ENCODE data around the gene TASP1. TPM values are rescaled to one million over a fixed set of nuclear protein-coding genes. Genes with fewer than 3 reads are reported as not detected.
"Not testable (repeated sequence)": the region's sequence is repeated elsewhere in the genome, so short reads cannot be mapped to it uniquely, and the experiment has no call there.

Gene TASP1
- total RNA-seq, 3 donors from 2014 or later, result 9.5 to 12.5 (median 11.4) TPM

DNA sequence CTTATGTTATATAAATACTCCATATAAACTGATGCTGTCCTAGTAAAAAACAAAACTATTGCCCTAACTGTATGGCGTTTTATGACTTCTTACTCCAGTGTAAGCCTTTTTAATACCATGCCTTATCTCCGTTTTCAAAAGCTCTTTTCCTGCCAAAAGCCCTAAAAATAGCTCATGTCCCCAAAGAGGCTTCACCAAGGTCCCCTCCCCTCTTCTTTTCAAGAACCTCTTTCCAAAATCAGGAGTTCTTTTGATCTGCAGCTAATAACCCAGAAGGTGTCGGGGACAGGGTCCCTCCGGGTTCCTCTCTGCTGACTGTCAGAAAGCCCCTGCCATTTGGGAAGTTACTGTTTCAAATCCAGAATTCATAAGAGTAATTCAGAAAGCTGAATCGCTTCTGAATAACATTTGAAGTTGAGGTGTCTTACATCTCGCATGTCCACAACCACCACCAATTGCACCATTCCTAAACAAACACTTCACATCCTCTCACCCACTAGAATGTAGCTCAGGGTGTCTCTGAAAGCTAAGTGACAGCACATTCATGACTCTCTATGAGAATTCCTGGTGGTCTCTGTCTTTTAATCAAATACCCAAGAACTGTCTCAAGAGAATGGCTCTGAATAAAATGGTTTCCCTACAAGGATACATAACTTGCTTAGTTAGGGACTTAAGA lies 13.3 kb downstream of the TASP1 start:
- no peak for ATAC-seq
- H3K36me3 Mint-ChIP-seq (ENCODE audit: insufficient read depth), result peaks cover 32% of the 10 kb centered on the region
- H3K9me3 Mint-ChIP-seq, result no peaks in the 10 kb centered on the region
- no peak for DNase-seq
- H3K4me1 Mint-ChIP-seq (ENCODE audit: low read depth), result peaks cover 2% of the 10 kb centered on the region
- H3K27me3 Mint-ChIP-seq (ENCODE audit: low read depth), result no peaks in the 10 kb centered on the region
- H3K4me3 Mint-ChIP-seq, result no peak overlapping the region

GRCh38 chr20:13619415-13619814 lies 19.3 kb downstream of the TASP1 start:
- not testable (repeated sequence) for DNase-seq; ATAC-seq; H3K27me3 Mint-ChIP-seq (ENCODE audit: low read depth); H3K4me3 Mint-ChIP-seq; H3K9me3 Mint-ChIP-seq; H3K4me1 Mint-ChIP-seq (ENCODE audit: low read depth)
- peaks cover 26% of the 10 kb centered on the region for H3K36me3 Mint-ChIP-seq (ENCODE audit: insufficient read depth)

DNA sequence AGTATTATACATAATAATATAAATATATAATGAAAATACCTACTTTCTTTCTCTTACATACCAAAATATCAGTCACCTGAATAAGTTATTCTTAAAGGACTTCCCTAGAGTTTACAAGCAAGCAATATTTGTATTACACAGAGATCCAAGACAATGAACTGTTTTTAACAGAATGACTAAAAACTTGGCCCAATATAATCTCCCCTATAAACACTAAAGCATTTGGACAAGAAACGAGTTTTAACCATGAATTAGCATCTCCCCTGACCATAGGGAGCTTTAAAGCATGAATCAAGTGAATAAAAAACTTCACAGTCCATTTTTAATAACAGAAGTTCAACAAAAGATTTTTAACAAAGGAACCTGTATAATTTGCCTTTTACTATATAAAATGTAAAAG lies 20.3 kb downstream of the TASP1 start:
- H3K36me3 Mint-ChIP-seq (ENCODE audit: insufficient read depth), result peaks cover 26% of the 10 kb centered on the region
- not testable (repeated sequence) for H3K4me3 Mint-ChIP-seq; DNase-seq; H3K9me3 Mint-ChIP-seq; ATAC-seq; H3K4me1 Mint-ChIP-seq (ENCODE audit: low read depth); H3K27me3 Mint-ChIP-seq (ENCODE audit: low read depth)

- ATAC-seq; H3K4me1 Mint-ChIP-seq (ENCODE audit: low read depth); DNase-seq; H3K27me3 Mint-ChIP-seq (ENCODE audit: low read depth); H3K4me3 Mint-ChIP-seq; H3K9me3 Mint-ChIP-seq: not testable (repeated sequence)
- peaks cover 24% of the 10 kb centered on the region for H3K36me3 Mint-ChIP-seq (ENCODE audit: insufficient read depth)
Measured at GRCh38 chr20:13617585-13617984, 21.1 kb downstream of the TASP1 start.

GRCh38 chr20:13616713-13617112 lies 22.0 kb downstream of the TASP1 start:
- not testable (repeated sequence) for ATAC-seq

DNA sequence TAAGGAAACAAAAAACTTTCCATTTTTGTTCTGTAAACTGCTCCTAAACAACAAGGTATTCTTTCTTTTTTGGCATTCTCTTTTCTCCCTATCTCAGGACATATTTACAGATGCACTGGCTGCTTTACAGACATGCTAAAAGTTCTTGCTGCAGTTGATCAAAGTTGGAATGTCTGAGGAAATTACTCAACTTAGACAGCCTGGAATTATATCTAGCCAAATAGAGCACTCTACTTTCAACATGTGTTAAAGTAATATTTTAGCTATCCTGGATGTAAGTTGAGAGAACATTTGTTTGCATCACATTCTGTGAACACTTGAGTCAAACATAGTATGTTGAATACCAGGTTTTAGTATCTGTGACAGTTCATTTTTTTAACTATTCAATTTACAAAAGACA lies 24.8 kb downstream of the TASP1 start:
- H3K36me3 Mint-ChIP-seq (ENCODE audit: insufficient read depth), result peaks cover 23% of the 10 kb centered on the region
- no peak overlapping the region for H3K4me3 Mint-ChIP-seq
- DNase-seq (no peak), ATAC-seq (no peak)
- H3K9me3 Mint-ChIP-seq, result no peaks in the 10 kb centered on the region
- H3K4me1 Mint-ChIP-seq (ENCODE audit: low read depth), result peaks cover 3% of the 10 kb centered on the region
- H3K27me3 Mint-ChIP-seq (ENCODE audit: low read depth), result no peaks in the 10 kb centered on the region

More at GRCh38 chr20:13616713-13617112, 22.0 kb downstream of the TASP1 start:
- peaks cover 16% of the 10 kb centered on the region for H3K36me3 Mint-ChIP-seq (ENCODE audit: insufficient read depth)
- H3K4me3 Mint-ChIP-seq; DNase-seq; H3K27me3 Mint-ChIP-seq (ENCODE audit: low read depth); H3K9me3 Mint-ChIP-seq; H3K4me1 Mint-ChIP-seq (ENCODE audit: low read depth): not testable (repeated sequence)

DNA sequence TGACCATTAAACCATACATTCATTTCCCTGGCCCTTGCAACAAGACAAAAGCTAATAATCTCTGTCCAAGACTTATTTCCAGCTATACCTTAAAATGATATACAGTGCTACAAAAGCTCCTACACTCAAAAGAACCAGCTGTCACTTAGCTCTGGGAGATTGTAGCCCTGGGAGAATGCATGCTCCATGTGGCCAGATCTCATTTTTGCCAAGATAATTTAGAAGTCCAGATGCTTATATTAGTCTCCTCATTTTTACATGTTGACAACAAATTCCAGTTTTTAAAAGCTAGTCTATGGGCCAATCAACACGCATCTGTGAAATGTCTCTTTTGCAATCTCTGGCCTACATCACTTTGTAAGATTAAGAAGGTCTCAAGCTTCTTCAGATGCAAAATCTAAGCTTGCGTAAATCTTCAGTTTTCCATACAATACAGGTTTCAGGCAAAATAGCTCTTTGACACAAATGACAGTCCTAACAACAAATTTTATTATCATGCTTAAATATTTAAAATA lies 27.1 kb downstream of the TASP1 start:
- peaks cover 26% of the 10 kb centered on the region for H3K36me3 Mint-ChIP-seq (ENCODE audit: insufficient read depth)
- H3K9me3 Mint-ChIP-seq, result no peaks in the 10 kb centered on the region
- ATAC-seq (no peak), DNase-seq (no peak)
- H3K4me3 Mint-ChIP-seq, result no peak overlapping the region
- H3K27me3 Mint-ChIP-seq (ENCODE audit: low read depth), result no peaks in the 10 kb centered on the region
- H3K4me1 Mint-ChIP-seq (ENCODE audit: low read depth), result peaks cover 3% of the 10 kb centered on the region

GRCh38 chr20:13610184-13610583 lies 28.5 kb downstream of the TASP1 start:
- Mint-ChIP-seq H3K9me3 (no peaks in the 10 kb centered on the region), H3K4me1 (ENCODE audit: low read depth) (peaks cover 2% of the 10 kb centered on the region), H3K36me3 (ENCODE audit: insufficient read depth) (peaks cover 25% of the 10 kb centered on the region), H3K27me3 (ENCODE audit: low read depth) (no peaks in the 10 kb centered on the region), H3K4me3 (no peak overlapping the region)
- ATAC-seq, result no peak
- no peak for DNase-seq

GRCh38 chr20:13608066-13608465 lies 30.7 kb downstream of the TASP1 start:
- Mint-ChIP-seq H3K27me3 (ENCODE audit: low read depth) (no peaks in the 10 kb centered on the region), H3K4me3 (no peak overlapping the region), H3K4me1 (ENCODE audit: low read depth) (no peaks in the 10 kb centered on the region), H3K36me3 (ENCODE audit: insufficient read depth) (peaks cover 32% of the 10 kb centered on the region), H3K9me3 (no peaks in the 10 kb centered on the region)
- ATAC-seq (no peak), DNase-seq (no peak)

DNA sequence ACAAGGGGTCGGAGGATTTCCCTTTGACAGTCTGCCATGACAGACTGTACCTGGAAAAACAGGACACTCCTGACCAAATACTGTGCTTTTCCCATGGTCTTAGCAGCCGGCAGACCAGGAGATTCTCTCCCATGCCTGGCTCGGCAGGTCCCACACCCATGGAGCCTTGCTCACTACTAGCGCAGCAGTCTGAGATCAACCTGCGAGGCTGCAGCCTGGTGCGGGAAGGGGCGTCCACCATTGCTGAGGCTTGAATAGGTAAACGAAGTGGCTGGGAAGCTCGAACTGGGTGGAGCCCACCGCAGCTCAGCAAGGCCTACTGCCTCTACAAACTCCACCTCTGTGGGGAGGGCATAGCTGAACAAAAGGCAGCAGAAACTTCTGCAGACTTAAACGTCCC lies 45.3 kb downstream of the TASP1 start:
- Mint-ChIP-seq H3K36me3 (ENCODE audit: insufficient read depth) (peaks cover 18% of the 10 kb centered on the region), H3K4me1 (ENCODE audit: low read depth) (peaks cover 22% of the 10 kb centered on the region)
- H3K27me3 Mint-ChIP-seq (ENCODE audit: low read depth); DNase-seq; H3K4me3 Mint-ChIP-seq; ATAC-seq; H3K9me3 Mint-ChIP-seq: not testable (repeated sequence)

DNA sequence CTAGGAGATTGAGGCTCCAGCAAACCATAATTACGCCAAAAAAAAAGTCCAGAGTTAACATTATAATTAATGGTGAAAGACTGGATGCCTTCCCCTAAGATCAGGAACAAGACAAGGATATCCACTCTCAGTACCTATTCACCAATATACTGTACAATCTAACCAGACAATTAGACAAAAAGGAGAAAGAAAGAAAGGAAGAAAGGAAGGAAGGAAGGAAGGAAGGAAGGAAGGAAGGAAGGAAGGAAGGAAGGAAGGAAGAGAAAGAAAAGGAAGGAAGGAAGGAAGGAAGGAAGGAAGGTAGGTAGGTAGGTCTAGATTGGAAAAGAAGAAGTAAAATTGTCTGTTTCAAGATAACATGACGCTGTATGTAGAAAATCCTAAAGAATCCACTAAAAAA lies 50.7 kb downstream of the TASP1 start:
- peaks cover 15% of the 10 kb centered on the region for H3K9me3 Mint-ChIP-seq
- DNase-seq (no peak), ATAC-seq (no peak)
- H3K36me3 Mint-ChIP-seq (ENCODE audit: insufficient read depth), result peaks cover 32% of the 10 kb centered on the region
- no peak overlapping the region for H3K4me3 Mint-ChIP-seq
- no peaks in the 10 kb centered on the region for H3K27me3 Mint-ChIP-seq (ENCODE audit: low read depth)
- H3K4me1 Mint-ChIP-seq (ENCODE audit: low read depth), result peaks cover 6% of the 10 kb centered on the region

DNA sequence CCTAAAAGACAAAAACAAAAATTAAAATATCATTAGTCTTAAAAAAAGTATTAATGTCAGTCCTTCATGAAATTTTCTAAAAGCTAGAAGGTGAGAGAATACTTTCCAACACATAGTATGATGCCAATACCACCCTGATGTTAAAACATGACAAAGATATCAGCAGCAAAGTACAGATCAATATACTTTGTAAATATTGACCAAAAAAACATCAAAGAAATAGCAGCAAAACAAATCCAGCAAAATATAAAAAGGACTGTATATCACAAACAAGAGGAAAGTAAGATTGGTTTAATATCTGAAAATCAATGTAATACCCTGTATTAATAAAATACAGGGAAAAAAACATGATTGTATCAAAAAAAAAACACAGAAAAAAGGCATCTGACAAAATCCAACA lies 51.4 kb downstream of the TASP1 start:
- H3K4me1 Mint-ChIP-seq (ENCODE audit: low read depth), result peaks cover 6% of the 10 kb centered on the region
- H3K36me3 Mint-ChIP-seq (ENCODE audit: insufficient read depth), result peaks cover 36% of the 10 kb centered on the region
- peaks cover 15% of the 10 kb centered on the region for H3K9me3 Mint-ChIP-seq
- ATAC-seq, result no peak
- H3K27me3 Mint-ChIP-seq (ENCODE audit: low read depth), result no peaks in the 10 kb centered on the region
- no peak overlapping the region for H3K4me3 Mint-ChIP-seq
- no peak for DNase-seq

DNA sequence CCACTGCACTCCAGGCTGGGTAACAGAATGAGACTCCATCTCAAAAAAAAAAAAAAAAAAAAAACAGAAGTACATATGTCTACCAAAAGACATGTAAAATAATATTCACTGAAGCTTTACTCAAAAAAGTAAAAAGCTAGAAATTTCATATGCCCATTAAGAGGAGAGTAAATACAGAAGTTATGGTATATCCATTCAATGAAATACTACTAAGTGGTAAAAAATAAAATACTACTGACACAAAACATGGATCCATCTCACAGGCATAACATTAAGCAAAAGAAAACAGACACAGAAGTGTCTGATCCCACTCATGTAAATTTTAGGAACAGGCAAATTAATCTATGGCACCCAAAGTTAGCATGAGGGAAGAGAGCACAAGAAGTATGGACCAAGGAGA lies 52.6 kb downstream of the TASP1 start:
- Mint-ChIP-seq H3K9me3 (peaks cover 15% of the 10 kb centered on the region), H3K27me3 (ENCODE audit: low read depth) (no peaks in the 10 kb centered on the region), H3K36me3 (ENCODE audit: insufficient read depth) (peaks cover 42% of the 10 kb centered on the region)

GRCh38 chr20:13581451-13581850 lies 57.3 kb downstream of the TASP1 start:
- H3K4me1 Mint-ChIP-seq (ENCODE audit: low read depth), result no peaks in the 10 kb centered on the region
- H3K27me3 Mint-ChIP-seq (ENCODE audit: low read depth), result no peaks in the 10 kb centered on the region
- ATAC-seq (no peak), DNase-seq (no peak)
- H3K36me3 Mint-ChIP-seq (ENCODE audit: insufficient read depth), result peaks cover 53% of the 10 kb centered on the region
- H3K9me3 Mint-ChIP-seq, result peaks cover 16% of the 10 kb centered on the region
- H3K4me3 Mint-ChIP-seq, result no peak overlapping the region

More for the DNA sequence above, 52.6 kb downstream of the TASP1 start:
- Mint-ChIP-seq H3K4me3 (no peak overlapping the region), H3K4me1 (ENCODE audit: low read depth) (peaks cover 5% of the 10 kb centered on the region)
- ATAC-seq (no peak), DNase-seq (no peak)

GRCh38 chr20:13580707-13581106 lies 58.0 kb downstream of the TASP1 start:
- ATAC-seq (no peak), DNase-seq (no peak)
- H3K4me3 Mint-ChIP-seq, result no peak overlapping the region
- no peaks in the 10 kb centered on the region for H3K27me3 Mint-ChIP-seq (ENCODE audit: low read depth)
- peaks cover 52% of the 10 kb centered on the region for H3K36me3 Mint-ChIP-seq (ENCODE audit: insufficient read depth)
- no peaks in the 10 kb centered on the region for H3K4me1 Mint-ChIP-seq (ENCODE audit: low read depth)
- H3K9me3 Mint-ChIP-seq, result peaks cover 15% of the 10 kb centered on the region

Measured in activated T-cell treated with anti-CD3 and anti-CD28 coated beads, Interleukin-2, amount 50 U/mL, for 4 hours (primary cell).